ENCODE results near the gene CTSF.
"Not testable (repeated sequence)": the region's sequence is repeated elsewhere in the genome, so short reads cannot be mapped to it uniquely, and the experiment has no call there.

CTSF gene

GRCh38 chr11:66568124-66568916 is at the start of gene CTSF:
TSS of gene CTSF (minus strand) at chr11:66568606. CDS start at chr11:66568486, 120 bp downstream.
- peak; percentile 62 for DNase-seq

- DNase-seq: no peak
Measured at GRCh38 chr11:66617155-66617834, 48.9 kb upstream of the CTSF start.

- peak; percentile 98 for DNase-seq
Measured at GRCh38 chr11:66616379-66617154, 48.2 kb upstream of the CTSF start, which contains the start of gene RBM14. TSS of gene RBM14 (plus strand) at chr11:66616630. CDS start at chr11:66616721, 91 bp downstream.

DNA sequence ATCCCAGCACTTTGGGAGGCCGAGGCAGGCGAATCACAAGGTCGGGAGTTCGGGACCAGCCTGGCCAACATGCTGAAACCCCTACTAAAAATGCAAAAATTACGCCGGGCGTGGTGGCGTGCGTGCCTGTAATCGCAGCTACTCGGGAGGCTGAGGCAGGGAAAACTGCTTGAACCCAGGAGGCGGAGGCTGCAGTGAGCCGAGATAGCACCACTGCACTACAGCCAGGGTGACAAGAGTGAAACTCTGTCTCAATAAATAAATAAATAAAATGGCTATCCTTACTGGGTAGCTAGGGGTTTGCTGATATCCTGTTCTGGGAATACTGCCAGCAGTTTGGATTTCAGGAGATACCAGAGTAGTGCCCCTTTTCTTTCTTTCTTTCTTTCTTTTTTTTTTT is 45.7 kb upstream of the CTSF start:
- no peak for DNase-seq

- DNase-seq: no peak
Measured at GRCh38 chr11:66612458-66612857, 44.1 kb upstream of the CTSF start.

DNA sequence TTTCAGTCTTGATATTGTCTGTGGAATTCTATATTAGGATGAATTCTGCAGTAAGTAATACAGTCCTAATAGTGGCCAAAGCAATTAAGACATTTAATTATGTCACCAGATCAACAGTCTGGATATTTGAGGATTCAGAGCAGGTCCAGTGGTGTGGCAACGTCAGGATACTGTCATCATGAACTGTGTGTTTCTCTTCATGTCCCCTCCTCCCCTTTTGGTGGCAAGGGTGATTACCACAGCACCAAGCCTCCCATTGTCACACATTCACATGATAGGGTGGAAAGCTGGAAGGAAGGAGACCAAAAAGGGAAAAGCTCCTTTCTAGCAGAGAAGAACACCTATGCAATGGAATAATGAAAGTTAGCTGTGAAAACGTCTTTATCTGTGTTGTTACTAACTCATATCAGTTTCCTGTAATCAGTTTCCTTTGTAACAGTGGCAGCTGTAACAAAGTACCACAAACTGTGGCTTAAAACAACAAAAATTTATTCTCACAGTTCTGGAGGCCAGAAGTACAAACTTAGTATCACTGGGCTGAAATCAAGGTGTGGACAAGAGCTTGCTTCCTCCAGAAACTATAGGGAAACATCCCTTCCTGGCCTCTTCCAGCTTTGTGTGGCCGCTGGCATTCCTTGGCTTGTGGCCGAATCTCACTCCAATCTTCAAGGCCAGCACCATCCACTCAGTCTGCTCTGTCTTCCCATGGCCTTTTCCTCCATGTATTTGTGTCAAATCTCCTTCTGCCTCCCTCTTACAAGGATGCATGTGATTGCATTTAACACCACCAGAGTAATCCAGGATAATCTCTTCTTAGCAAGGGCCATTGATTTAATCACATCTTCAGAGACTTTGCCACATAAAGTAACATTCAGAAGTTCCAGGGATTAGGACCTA is 41.6 kb upstream of the CTSF start:
- DNase-seq: no peak

GRCh38 chr11:66607126-66607834 is 38.9 kb upstream of the CTSF start:
- DNase-seq: no peak

DNA sequence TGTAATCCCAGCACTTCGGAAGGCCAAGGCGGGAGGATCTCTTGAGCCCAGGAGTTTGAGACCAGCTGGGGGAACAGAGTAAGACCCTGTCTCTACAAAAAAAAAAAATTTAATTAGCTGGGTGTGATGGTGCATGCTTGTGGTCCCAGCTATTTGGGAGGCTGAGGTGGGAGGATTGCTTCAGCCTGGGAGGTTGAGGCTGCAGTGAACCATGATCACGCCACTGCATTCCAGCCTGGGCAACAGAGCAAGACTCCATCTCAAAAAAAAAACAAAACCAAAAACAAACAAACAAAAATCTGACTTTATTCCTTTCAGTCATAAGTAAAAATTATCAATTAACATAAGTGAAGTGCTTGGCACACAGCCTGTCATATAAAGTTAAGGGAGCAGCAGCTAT is 38.2 kb upstream of the CTSF start:
- not testable (repeated sequence) for DNase-seq

- no peak for DNase-seq
Measured at GRCh38 chr11:66604155-66604554, 35.7 kb upstream of the CTSF start.

DNA sequence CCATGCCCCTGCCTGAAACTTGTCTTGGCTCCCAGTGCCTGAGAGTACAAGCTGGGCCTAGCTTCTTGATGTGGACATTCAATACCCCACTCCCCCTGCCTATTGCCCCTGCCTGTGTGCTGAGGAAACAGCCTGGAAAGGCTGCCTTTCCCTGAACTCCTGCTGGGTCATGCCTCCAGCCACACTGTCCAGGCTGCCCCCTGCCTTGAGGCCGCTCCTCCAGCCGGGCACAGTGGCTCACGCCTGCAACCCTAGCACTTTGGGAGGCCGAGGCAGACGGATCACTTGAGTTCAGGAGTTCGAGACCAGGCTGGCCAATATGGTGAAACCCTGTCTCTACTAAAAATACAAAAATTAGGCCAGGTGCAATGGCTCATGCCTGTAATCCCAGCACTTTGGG is 34.7 kb upstream of the CTSF start:
- no peak for DNase-seq

- DNase-seq: no peak
Measured at GRCh38 chr11:66600631-66601233, 32.3 kb upstream of the CTSF start.

- DNase-seq: no peak
Measured at GRCh38 chr11:66600219-66600618, 31.8 kb upstream of the CTSF start.

GRCh38 chr11:66598993-66599392 is 30.6 kb upstream of the CTSF start:
- no peak for DNase-seq

DNA sequence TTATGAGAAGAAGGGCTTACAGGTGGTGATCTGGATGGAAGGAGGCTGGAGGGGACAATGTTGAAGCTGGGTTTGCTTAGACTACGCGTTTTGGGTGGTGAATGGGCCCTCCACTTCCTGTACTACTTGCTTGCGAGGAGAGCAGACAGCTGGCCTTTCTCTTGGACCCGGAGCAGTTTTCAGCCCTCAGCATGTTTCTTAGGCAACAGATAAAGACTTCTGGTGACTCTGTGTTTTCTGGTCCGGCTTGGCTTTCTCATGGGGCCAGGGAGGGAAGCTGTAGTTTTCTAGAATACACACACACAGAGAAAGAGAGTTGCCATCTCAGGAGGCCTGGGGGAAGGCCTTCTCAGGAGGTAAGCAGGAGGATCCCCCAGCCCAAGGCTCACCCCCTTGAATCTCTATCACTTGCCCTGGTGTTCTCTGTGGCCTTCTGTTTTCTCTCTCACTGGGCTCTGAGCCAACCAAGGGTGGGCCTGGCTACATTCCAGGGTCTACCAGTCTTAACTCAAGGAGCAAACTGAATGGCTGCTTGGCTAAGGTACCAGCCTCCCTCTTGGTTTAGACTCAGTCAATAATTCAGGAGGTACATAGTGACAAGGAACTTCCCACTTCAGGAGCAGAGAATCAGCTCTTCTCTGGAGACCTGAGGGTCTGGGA is 27.0 kb upstream of the CTSF start:
- DNase-seq: no peak

DNA sequence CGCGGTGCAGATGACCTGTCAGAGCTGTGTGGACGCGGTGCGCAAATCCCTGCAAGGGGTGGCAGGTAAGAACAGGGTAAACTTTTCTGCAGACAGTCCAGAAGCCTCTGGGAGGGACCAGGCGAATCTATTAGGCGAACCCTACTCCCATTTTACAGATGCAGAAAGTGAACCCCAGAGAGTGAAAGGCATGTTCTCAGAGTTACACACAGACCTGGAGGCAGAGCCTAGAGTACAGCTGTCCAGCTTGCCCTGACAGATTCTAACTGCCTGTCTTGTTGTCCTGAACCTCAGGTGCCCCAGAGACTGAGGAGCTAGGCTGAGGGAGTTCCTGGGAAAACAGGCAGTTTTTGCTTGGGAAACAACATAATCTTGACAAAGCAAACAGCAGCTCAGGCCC is 25.2 kb upstream of the CTSF start:
- no peak for DNase-seq

DNA sequence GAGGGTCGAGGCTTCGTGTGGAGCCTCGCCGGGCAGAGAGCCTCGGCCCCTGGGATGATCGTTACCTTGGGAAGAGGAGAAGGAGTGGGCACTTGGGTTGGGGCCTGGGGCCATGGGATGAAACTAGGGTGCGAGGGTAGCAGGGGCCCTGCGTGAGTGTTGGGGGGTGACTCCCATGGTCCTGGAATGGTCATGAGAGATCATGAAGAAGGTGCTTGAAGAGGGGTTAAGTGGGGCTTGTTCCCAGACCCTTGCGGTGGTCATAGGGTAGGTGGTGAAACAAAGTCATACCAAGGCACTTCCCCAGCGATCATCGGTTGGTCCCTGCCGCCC is 24.9 kb upstream of the CTSF start:
- DNase-seq: no peak

DNA sequence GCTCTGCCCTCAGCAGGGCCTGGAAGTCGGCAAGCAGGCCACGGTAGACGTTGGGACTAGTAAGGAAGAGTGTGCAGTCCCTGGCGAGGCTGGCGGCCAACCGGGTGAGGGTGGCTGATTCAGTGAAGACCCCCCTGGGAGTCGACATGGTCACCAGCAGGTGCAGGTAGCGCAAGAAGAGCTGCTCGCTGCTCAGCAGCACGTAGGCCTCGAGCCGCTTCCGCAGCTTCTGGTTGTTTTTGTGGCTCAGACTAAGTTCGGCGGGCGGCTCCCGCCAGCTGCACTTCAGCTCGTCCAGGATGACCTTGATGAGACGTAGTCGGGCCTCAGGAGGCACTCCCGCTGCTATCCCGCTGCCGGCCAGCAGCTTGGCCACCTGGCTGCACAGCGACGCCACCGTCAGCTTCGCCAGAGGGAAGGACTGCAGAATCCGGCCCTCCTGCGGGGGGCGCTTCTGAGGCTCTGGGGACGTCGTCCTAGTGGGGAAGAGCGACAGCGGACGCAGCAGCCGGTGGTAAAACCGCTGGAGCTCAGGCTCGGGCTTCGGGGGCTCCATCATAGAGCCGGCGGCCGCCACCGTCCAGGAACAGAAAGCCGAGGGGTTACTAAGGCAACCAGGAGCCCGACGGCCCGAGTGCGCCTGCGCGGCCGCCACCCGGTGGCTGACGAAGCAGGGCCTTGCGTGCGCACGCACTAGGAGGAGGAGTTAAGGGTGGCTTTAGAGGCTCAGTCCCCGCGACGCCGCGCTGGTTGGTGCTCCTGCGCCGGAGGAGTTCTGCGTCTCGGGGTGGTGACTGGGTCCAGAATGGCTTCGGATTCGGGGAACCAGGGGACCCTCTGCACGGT is 24.3 kb upstream of the CTSF start, which contains the start of the genes CCDC87 and CCS:
Gene CCDC87, minus strand, starts transcription at position 607 of the 846 bp plus-strand sequence. Its CDS starts 48 bp downstream, at position 559.
Gene CCS, plus strand, starts transcription at position 729 of the 846 bp plus-strand sequence. Its CDS starts 77 bp downstream, at position 806.
- DNase-seq: peak; percentile 97

- no peak for DNase-seq
Measured at GRCh38 chr11:66591175-66591574, 22.8 kb upstream of the CTSF start.

DNA sequence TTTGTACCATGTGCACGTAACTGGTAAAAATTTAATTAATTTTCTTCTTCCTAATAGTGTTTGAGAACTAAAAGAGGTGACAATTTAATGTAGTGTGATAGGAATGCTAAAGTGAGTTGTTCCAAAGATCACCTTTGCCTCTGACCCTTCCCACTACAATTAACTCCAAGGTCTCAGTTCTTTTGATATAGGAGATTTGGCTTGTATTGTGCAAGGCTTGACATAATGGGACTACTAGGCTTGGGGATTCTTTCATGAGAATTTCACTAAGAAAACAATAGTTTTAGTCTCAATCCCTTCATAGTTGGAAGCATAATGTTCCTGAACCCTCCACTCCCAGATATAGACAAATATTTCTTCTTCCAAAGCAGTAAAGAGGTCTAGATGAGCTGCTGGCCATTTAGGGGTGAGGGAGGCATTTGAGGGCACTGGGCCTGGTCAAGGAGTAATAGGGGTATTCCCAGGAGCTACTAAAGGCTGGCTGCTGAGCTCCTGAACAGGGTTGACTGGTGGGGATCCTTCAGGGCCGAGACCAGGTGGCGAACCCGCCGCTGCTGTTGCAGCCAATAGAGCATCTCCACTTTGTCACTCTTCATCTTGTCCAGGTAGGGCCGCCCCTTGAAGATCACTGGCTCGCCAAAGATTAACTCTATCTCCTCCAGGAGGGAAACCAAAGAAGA is 21.7 kb upstream of the CTSF start:
- DNase-seq: no peak
